ENCODE data around the gene PACS2.

DNA sequence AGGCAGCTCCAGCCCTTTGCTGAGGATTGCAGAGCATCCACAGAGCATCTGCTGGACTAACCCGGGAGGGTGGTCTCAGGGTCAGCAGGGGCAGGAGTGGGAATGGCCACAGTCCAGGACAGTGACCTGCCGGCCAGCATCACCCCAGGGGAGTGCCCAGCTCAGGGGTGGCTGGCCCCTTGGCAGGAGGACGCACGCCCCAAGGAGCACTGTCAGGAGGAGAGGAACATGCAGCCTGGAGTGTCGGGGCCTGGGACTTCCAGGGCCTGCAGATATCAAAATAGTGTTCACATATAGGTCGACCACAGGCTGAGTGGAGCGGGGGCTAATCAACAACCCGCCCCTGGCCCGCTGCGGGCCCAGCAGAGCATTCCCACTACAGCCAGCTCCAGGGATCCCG is 50.6 kb downstream of the PACS2 start:
- TF ChIP-seq, protein P1, sequence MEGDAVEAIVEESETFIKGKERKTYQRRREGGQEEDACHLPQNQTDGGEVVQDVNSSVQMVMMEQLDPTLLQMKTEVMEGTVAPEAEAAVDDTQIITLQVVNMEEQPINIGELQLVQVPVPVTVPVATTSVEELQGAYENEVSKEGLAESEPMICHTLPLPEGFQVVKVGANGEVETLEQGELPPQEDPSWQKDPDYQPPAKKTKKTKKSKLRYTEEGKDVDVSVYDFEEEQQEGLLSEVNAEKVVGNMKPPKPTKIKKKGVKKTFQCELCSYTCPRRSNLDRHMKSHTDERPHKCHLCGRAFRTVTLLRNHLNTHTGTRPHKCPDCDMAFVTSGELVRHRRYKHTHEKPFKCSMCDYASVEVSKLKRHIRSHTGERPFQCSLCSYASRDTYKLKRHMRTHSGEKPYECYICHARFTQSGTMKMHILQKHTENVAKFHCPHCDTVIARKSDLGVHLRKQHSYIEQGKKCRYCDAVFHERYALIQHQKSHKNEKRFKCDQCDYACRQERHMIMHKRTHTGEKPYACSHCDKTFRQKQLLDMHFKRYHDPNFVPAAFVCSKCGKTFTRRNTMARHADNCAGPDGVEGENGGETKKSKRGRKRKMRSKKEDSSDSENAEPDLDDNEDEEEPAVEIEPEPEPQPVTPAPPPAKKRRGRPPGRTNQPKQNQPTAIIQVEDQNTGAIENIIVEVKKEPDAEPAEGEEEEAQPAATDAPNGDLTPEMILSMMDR (IDR thresholded peaks at IDR 0.05) = no peak
- TF ChIP-seq POLR2AphosphoS5 (IDR thresholded peaks at IDR 0.05) (no peak), POLR2A (IDR thresholded peaks at IDR 0.05) (no peak)
